GM12878 (cell line): ENCODE results near the gene SAMHD1. TPM values are rescaled to one million over a fixed set of nuclear protein-coding genes. Genes with fewer than 3 reads are reported as not detected.

Source experiments
- ATAC-seq: fragments of 200-7000 bp; cut with Tn5 transposase; 3 replicates; pipeline ENCODE4 v1.9.1; 2020; ENCODE audit warnings: mild to moderate bottlenecking, moderate library complexity
- BruUV-seq: library from RNA; stranded (reverse); fragments of 400-500 nt; replicated peaks from 2 replicates; lab custom pipeline; 2021; lab: Mats Ljungman, UMichigan
- CTCF ChIA-PET: fragments of 300-600 bp; sonication (Branson Sonifier 250); formaldehyde crosslinking; extraction: SDS; loops from one replicate; lab custom pipeline; 2021; ENCODE audit warnings: inconsistent platforms; lab: Yijun Ruan, JAX
- POLR2A ChIA-PET: fragments of 350-600 bp; formaldehyde crosslinking; extraction: SDS; loops from one replicate; lab custom pipeline; 2021; ENCODE audit warnings: inconsistent platforms; lab: Charles Lee
- RAD21 ChIA-PET: fragments of 300-600 bp; sonication (Branson Sonifier 250); formaldehyde crosslinking; loops from one replicate; lab custom pipeline; 2023; ENCODE audit warnings: antibody characterized with exemption; ENCODE audit not compliant: unreplicated experiment; lab: Charles Lee
- SMC1A ChIA-PET: fragments of 300-600 bp; sonication (Branson Sonifier 250); formaldehyde crosslinking; loops from one replicate; lab custom pipeline; 2023; ENCODE audit not compliant: unreplicated experiment, uncharacterized antibody; lab: Charles Lee
- DNase-seq: peaks from one replicate; pipeline ENCODE4 v3.0.0-alpha.2; 2011; ENCODE audit warnings: low read depth, low spot score
- FAIRE-seq: peaks from 3 replicates; lab custom pipeline; 2011; peaks lifted over from hg19 to GRCh38; lab: Jason Lieb, UNC
- H2AFZ ChIP-seq: 2 replicates; pipeline ENCODE4 v1.6.0; 2011; ENCODE audit warnings: low read depth, low read length, control low read depth; ENCODE audit not compliant: control insufficient read depth
- H3K27ac ChIP-seq: 2 replicates; pipeline ENCODE4 v1.5.1; 2011; ENCODE audit warnings: control low read depth; ENCODE audit not compliant: control insufficient read depth, insufficient read depth
- H3K27me3 ChIP-seq, 2 experiments: replicated peaks in 1 of 2; 2 replicates each; pipeline versions ENCODE4 v1.6.0 to v1.6.1; 2011; ENCODE audit warnings: low read length in 1 of 2; ENCODE audit not compliant: control insufficient read depth in 2 of 2, insufficient read depth in 2 of 2
- H3K36me3 ChIP-seq, 2 experiments: 2 replicates each; pipeline ENCODE4 v1.5.1; 2011; ENCODE audit warnings: low read length in 1 of 2; ENCODE audit not compliant: control insufficient read depth in 2 of 2, insufficient read depth in 2 of 2
- H3K4me1 ChIP-seq: 2 replicates; pipeline ENCODE4 v1.6.1; 2011; ENCODE audit warnings: mild to moderate bottlenecking, low read length, moderate library complexity, mixed read lengths; ENCODE audit not compliant: control insufficient read depth, insufficient read depth
- H3K4me2 ChIP-seq: 2 replicates; pipeline ENCODE4 v1.6.0; 2011; ENCODE audit warnings: control low read depth; ENCODE audit not compliant: control insufficient read depth, insufficient read depth
- H3K4me3 ChIP-seq: fragments of 200-600 bp; sonication (generic); 2 replicates; pipeline ENCODE4 v1.5.1; 2016
- H3K79me2 ChIP-seq: 2 replicates; pipeline ENCODE4 v1.6.0; 2011; ENCODE audit warnings: low read length; ENCODE audit not compliant: control insufficient read depth, insufficient read depth
- H3K9ac ChIP-seq: 2 replicates; pipeline ENCODE4 v1.8.0; 2011; ENCODE audit warnings: low read length, control low read depth, mixed read lengths; ENCODE audit not compliant: control insufficient read depth, insufficient read depth
- H3K9me3 ChIP-seq: replicated peaks from 3 replicates; pipeline ENCODE4 v1.5.1; 2011; ENCODE audit warnings: mild to moderate bottlenecking, low read length; ENCODE audit not compliant: control insufficient read depth, insufficient read depth
- H4K20me1 ChIP-seq: 2 replicates; pipeline ENCODE4 v1.6.0; 2011; ENCODE audit not compliant: control insufficient read depth, insufficient read depth
- CEBPZ ChIP-seq: fragments of 150-350 bp; IDR thresholded peaks from 2 replicates; pipeline ENCODE4 v1.6.1; 2016; ENCODE audit warnings: low read depth, low read length
- DPF2 ChIP-seq: fragments of 450-650 bp; IDR thresholded peaks from 2 replicates; pipeline ENCODE4 v1.6.1; 2017; ENCODE audit warnings: mild to moderate bottlenecking
- EP300 ChIP-seq, 2 experiments: fragments of 150-350 bp in 1 of 2; IDR thresholded peaks; 2 replicates each; pipeline ENCODE4 v1.6.1; 2011 to 2012; ENCODE audit warnings: low read depth in 2 of 2, low read length in 2 of 2, borderline replicate concordance in 1 of 2, improper control_type of control experiment in 1 of 2, inconsistent platforms in 1 of 2; ENCODE audit not compliant: control insufficient read depth in 1 of 2
- HSF1 ChIP-seq: fragments of 150-350 bp; IDR thresholded peaks from 2 replicates; pipeline ENCODE4 v1.6.1; 2014; ENCODE audit warnings: mild to moderate bottlenecking, low read depth, low read length
- KAT2A ChIP-seq: conservative IDR thresholded peaks from 2 replicates; pipeline ENCODE4 v1.6.1; 2011; ENCODE audit warnings: low read depth, low read length; ENCODE audit not compliant: control insufficient read depth
- MTA2 ChIP-seq: fragments of 450-650 bp; IDR thresholded peaks from 2 replicates; pipeline ENCODE4 v1.6.1; 2016; ENCODE audit warnings: low read depth, mild to moderate bottlenecking, moderate library complexity
- NR2C2 ChIP-seq: IDR thresholded peaks from 2 replicates; pipeline ENCODE4 v1.6.1; 2011; ENCODE audit warnings: borderline replicate concordance, low read depth; ENCODE audit not compliant: control insufficient read depth, insufficient read length
- PAX8 ChIP-seq: fragments of 450-650 bp; IDR thresholded peaks from 2 replicates; pipeline ENCODE4 v1.6.1; 2017; ENCODE audit warnings: mild to moderate bottlenecking, moderate library complexity
- TCF3 ChIP-seq: IDR thresholded peaks from 2 replicates; pipeline ENCODE4 v1.6.1; 2012; ENCODE audit warnings: low read depth, mild to moderate bottlenecking, low read length, borderline replicate concordance; ENCODE audit not compliant: insufficient read depth
- ZNF217 ChIP-seq: fragments of 450-650 bp; IDR thresholded peaks from 2 replicates; pipeline ENCODE4 v1.6.1; 2017; ENCODE audit warnings: antibody characterized with exemption, mild to moderate bottlenecking
- ZSCAN29 ChIP-seq: fragments of 450-650 bp; IDR thresholded peaks from 2 replicates; pipeline ENCODE4 v1.6.1; 2017; ENCODE audit warnings: mild to moderate bottlenecking, moderate library complexity
- WGBS: methylation state at CpG from one replicate; pipeline ENCODE4 v1.1.6; 2016; ENCODE audit warnings: low lambda C conversion rate; ENCODE audit not compliant: insufficient replicate concordance, insufficient coverage; ENCODE audit errors: missing lambda C conversion rate; 5-methylcytosine and 5-hydroxymethylcytosine counted together
- in situ Hi-C: fragments of 300-500 bp; cut with MboI; formaldehyde crosslinking; loops from 9 replicates; pipeline ENCODE4 v1.14.3; 2018; ENCODE audit warnings: mixed read lengths
- intact Hi-C: fragments of 100-400 bp; cut with micrococcal nuclease; formaldehyde crosslinking; loops from one replicate; pipeline ENCODE4 v1.14.2; 2022; ENCODE audit not compliant: unreplicated experiment
- polyA plus RNA-seq, 11 experiments: library from polyadenylated mRNA; depleted of rRNA in 4 of 11; unstranded in 6 of 11; stranded (reverse) in 5 of 11; fragments of >200 nt; fragmentation: Nextera tagmentation in 4 of 11; fragmentation: Illumina TruSeq in 1 of 11; extraction: Ambion mirVana in 4 of 11; extraction: Trizol in 1 of 11; gene quantifications; 1 replicate in 1 of 11; 2 replicates in 10 of 11; pipeline versions ENCODE4 v1.2.1 to v1.2.3, GENCODE V29; 2011 to 2016; ENCODE audit warnings: inconsistent platforms in 2 of 11, missing spikeins in 2 of 11, low read depth in 1 of 11
- total RNA-seq, 4 experiments: library from RNA; depleted of rRNA in 3 of 4; stranded (reverse); fragments of >200 nt in 3 of 4; fragmentation: Illumina TruSeq in 1 of 4; extraction: Trizol in 1 of 4; gene quantifications; 2 replicates each; pipeline versions ENCODE4 v1.2.1 to v1.2.3, GENCODE V29; 2013 to 2021
- TF ChIP-seq, protein P1 (sequence below): fragments of 450-650 bp; formaldehyde crosslinking; IDR thresholded peaks from 2 replicates; pipeline ENCODE4 v1.4.0; 2022; ENCODE audit warnings: mild to moderate bottlenecking, moderate library complexity

Gene SAMHD1
- total and polyA plus RNA-seq, 10 of the 15 experiments (the other 5 are each of a cell fraction or from before 2014, with no cell fraction given): 20.5 to 47.9 (median 38.8) TPM

DNA sequence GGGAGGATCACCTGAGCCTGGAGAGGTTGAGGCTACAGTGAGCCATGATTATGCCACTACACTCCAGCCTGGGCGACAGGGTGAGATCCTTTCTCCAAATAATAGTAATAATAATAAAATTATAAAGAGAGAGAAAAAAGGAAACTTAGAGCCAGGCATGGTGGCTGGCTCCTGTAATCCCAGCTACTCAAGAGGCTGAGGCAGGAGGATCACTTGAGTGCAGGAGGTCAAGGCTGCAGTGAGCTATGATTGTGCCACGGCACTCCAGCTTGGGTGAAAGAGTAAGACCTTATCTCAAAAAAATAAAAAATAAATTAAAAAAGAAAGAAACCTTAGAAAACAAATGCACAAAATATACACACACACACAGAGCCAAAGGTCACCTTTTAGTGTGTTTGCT lies 5.2 kb upstream of the SAMHD1 start:
- ChIA-PET RAD21 (interaction anchor here (0.8 kb wide), 1 partner anchor 1112 kb away, joined by 3 read pairs; no protein-coding TSS in a partner anchor), POLR2A (interaction anchor here (0.6 kb wide), 1 partner anchor 10 kb away, joined by 5 read pairs; no protein-coding TSS in a partner anchor), CTCF (interaction anchor here (1.3 kb wide), 1 partner anchor 23 kb away, joined by 4 read pairs; no protein-coding TSS in a partner anchor)
- Histone ChIP-seq H3K79me2 (no peaks in the 10 kb centered on the region), H3K4me3 (no peak overlapping the region), H3K4me2 (no peak overlapping the region), H3K9me3 (no peaks in the 10 kb centered on the region), H3K9ac (no peak overlapping the region), H3K27ac (no peak overlapping the region), H4K20me1 (no peaks in the 10 kb centered on the region), H3K27me3 (no peaks in the 10 kb centered on the region), H2AFZ (no peak overlapping the region), H3K4me1 (no peaks in the 10 kb centered on the region), H3K36me3 (no peaks in the 10 kb centered on the region)
- no peak for DNase-seq
- in situ Hi-C loops: no loop called here
- FAIRE-seq: no peak
- WGBS: 67% methylated on average over 2 of the region's 2 CpGs
- no TSS peak for BruUV-seq
- TF ChIP-seq MTA2 (no peak), TCF3 (no peak), ZNF217 (no peak), PAX8 (no peak), ZSCAN29 (no peak), HSF1 (no peak), CEBPZ (no peak), DPF2 (no peak), NR2C2 (no peak), EP300 (IDR thresholded peaks at IDR 0.05; ENCODE audit: borderline replicate concordance in 1 of 2, control insufficient read depth in 1 of 2, low read depth in 2 of 2, low read length in 2 of 2) (no peak), KAT2A (no peak)
- TF ChIP-seq, protein P1, sequence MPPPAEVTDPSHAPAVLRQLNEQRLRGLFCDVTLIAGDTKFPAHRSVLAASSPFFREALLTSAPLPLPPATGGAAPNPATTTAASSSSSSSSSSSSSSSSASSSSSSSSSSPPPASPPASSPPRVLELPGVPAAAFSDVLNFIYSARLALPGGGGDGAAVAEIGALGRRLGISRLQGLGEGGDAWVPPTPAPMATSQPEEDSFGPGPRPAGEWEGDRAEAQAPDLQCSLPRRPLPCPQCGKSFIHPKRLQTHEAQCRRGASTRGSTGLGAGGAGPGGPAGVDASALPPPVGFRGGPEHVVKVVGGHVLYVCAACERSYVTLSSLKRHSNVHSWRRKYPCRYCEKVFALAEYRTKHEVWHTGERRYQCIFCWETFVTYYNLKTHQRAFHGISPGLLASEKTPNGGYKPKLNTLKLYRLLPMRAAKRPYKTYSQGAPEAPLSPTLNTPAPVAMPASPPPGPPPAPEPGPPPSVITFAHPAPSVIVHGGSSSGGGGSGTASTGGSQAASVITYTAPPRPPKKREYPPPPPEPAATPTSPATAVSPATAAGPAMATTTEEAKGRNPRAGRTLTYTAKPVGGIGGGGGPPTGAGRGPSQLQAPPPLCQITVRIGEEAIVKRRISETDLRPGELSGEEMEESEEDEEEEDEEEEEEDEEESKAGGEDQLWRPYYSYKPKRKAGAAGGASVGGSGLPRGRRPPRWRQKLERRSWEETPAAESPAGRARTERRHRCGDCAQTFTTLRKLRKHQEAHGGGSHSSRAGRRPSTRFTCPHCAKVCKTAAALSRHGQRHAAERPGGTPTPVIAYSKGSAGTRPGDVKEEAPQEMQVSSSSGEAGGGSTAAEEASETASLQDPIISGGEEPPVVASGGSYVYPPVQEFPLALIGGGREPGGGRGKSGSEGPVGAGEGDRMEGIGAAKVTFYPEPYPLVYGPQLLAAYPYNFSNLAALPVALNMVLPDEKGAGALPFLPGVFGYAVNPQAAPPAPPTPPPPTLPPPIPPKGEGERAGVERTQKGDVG: no peak
- TF ChIP-seq, all 136 proteins: peak for 0
- intact Hi-C loops: no loop called here
- no peak for ATAC-seq
- SMC1A ChIA-PET: no interaction called here
